ENCODE data around the gene AFAP1L2.

Gene AFAP1L2

GRCh38 chr10:114404171-114405010 is at the start of gene AFAP1L2:
AFAP1L2 (minus strand) TSS chr10:114404502; CDS start chr10:114404455, 47 bp downstream.
- DNase-seq (ENCODE audit: low read depth), result no peak

GRCh38 chr10:114453576-114453975 is 49.3 kb upstream of the AFAP1L2 start:
- DNase-seq (ENCODE audit: low read depth), result no peak

GRCh38 chr10:114448897-114449296 is 44.6 kb upstream of the AFAP1L2 start:
- no peak for DNase-seq (ENCODE audit: low read depth)

- DNase-seq (ENCODE audit: low read depth), result no peak
Observed at GRCh38 chr10:114445332-114445731, 41.0 kb upstream of the AFAP1L2 start.

- no peak for DNase-seq (ENCODE audit: low read depth)
Observed at GRCh38 chr10:114444819-114445218, 40.5 kb upstream of the AFAP1L2 start.

GRCh38 chr10:114442091-114442630 is 37.9 kb upstream of the AFAP1L2 start:
- no peak for DNase-seq (ENCODE audit: low read depth)

- no peak for DNase-seq (ENCODE audit: low read depth)
Observed at GRCh38 chr10:114441107-114441506, 36.8 kb upstream of the AFAP1L2 start.

- DNase-seq (ENCODE audit: low read depth), result no peak
Observed at GRCh38 chr10:114437473-114438292, 33.4 kb upstream of the AFAP1L2 start.

- DNase-seq (ENCODE audit: low read depth), result no peak
Observed at GRCh38 chr10:114436941-114437340, 32.6 kb upstream of the AFAP1L2 start.

GRCh38 chr10:114432566-114433093 is 28.3 kb upstream of the AFAP1L2 start:
- no peak for DNase-seq (ENCODE audit: low read depth)

- DNase-seq (ENCODE audit: low read depth), result no peak
Observed at GRCh38 chr10:114431414-114432135, 27.3 kb upstream of the AFAP1L2 start.

- no peak for DNase-seq (ENCODE audit: low read depth)
Observed at GRCh38 chr10:114430688-114431413, 26.5 kb upstream of the AFAP1L2 start.

GRCh38 chr10:114429581-114430335 is 25.5 kb upstream of the AFAP1L2 start:
- no peak for DNase-seq (ENCODE audit: low read depth)

GRCh38 chr10:114427124-114427852 is 23.0 kb upstream of the AFAP1L2 start:
- no peak for DNase-seq (ENCODE audit: low read depth)

GRCh38 chr10:114426476-114426875 is 22.2 kb upstream of the AFAP1L2 start:
- no peak for DNase-seq (ENCODE audit: low read depth)

- no peak for DNase-seq (ENCODE audit: low read depth)
Observed at GRCh38 chr10:114420811-114421485, 16.6 kb upstream of the AFAP1L2 start.

- DNase-seq (ENCODE audit: low read depth), result no peak
Observed at GRCh38 chr10:114418109-114418508, 13.8 kb upstream of the AFAP1L2 start.

- DNase-seq (ENCODE audit: low read depth), result no peak
Observed at GRCh38 chr10:114412907-114413797, 8.8 kb upstream of the AFAP1L2 start.
